Liver (tissue), 9 donors: ENCODE results near the gene TMEM190. TPM values are rescaled to one million over a fixed set of nuclear protein-coding genes. Genes with fewer than 3 reads are reported as not detected.

ENCODE experiments used
- DNase-seq: peaks from one replicate; pipeline ENCODE4 v3.0.0-alpha.2; 2017; ENCODE audit warnings: low spot score
- H3K27ac ChIP-seq, 2 donors: one replicate each; pipeline ENCODE4 v1.7.0; 2013; ENCODE audit warnings: inconsistent platforms in 2 of 2, low read length in 2 of 2, control low read depth in 1 of 2, low read depth in 1 of 2, mild to moderate bottlenecking in 1 of 2
- H3K27me3 ChIP-seq, 4 donors: one replicate each; pipeline versions ENCODE4 v1.6.1 to v1.7.0; 2013; ENCODE audit warnings: low read length in 3 of 4, inconsistent platforms in 1 of 4, mild to moderate bottlenecking in 1 of 4, moderate library complexity in 1 of 4; ENCODE audit not compliant: control insufficient read depth in 4 of 4, insufficient read depth in 4 of 4
- H3K36me3 ChIP-seq, 4 donors: one replicate each; pipeline versions ENCODE4 v1.6.1 to v1.7.0; 2013; ENCODE audit warnings: low read length in 3 of 4, mild to moderate bottlenecking in 3 of 4, low read depth in 1 of 4, moderate library complexity in 1 of 4; ENCODE audit not compliant: control insufficient read depth in 4 of 4, insufficient read depth in 3 of 4
- H3K4me1 ChIP-seq, 4 donors: one replicate each; pipeline versions ENCODE4 v1.6.1 to v1.7.0; 2013; ENCODE audit warnings: low read length in 3 of 4, mild to moderate bottlenecking in 3 of 4, moderate library complexity in 1 of 4; ENCODE audit not compliant: control insufficient read depth in 4 of 4, insufficient read depth in 4 of 4
- H3K4me3 ChIP-seq, 3 donors: one replicate each; pipeline versions ENCODE4 v1.6.1 to v1.7.0; 2013; ENCODE audit warnings: low read length in 3 of 3, control low read depth in 1 of 3, low read depth in 1 of 3, mild to moderate bottlenecking in 1 of 3
- H3K9ac ChIP-seq, 2 donors: one replicate each; pipeline ENCODE4 v1.7.0; 2013; ENCODE audit warnings: low read length in 2 of 2, mild to moderate bottlenecking in 2 of 2, moderate library complexity in 2 of 2, control low read depth in 1 of 2, low read depth in 1 of 2
- H3K9me3 ChIP-seq, 4 donors: one replicate each; pipeline versions ENCODE4 v1.6.1 to v1.7.0; 2013; ENCODE audit warnings: low read length in 3 of 4; ENCODE audit not compliant: control insufficient read depth in 4 of 4
- CTCF ChIP-seq: fragments of 150-350 bp; IDR thresholded peaks from 2 replicates; pipeline ENCODE4 v1.5.1; 2017; ENCODE audit warnings: improper control_type of control experiment, low read depth, low read length; ENCODE audit not compliant: missing input control
- FOXA1 ChIP-seq: IDR thresholded peaks from 2 replicates; pipeline ENCODE4 v1.6.1; 2016; ENCODE audit warnings: antibody characterized with exemption
- FOXA2 ChIP-seq: IDR thresholded peaks from 2 replicates; pipeline ENCODE4 v1.6.1; 2016; ENCODE audit warnings: antibody characterized with exemption
- GABPA ChIP-seq, 2 donors: IDR thresholded peaks in 1 of 2; conservative IDR thresholded peaks in 1 of 2; 2 replicates each; pipeline ENCODE4 v1.6.1; 2016; ENCODE audit warnings: antibody characterized with exemption in 2 of 2, mild to moderate bottlenecking in 1 of 2, moderate library complexity in 1 of 2
- HNF4G ChIP-seq: IDR thresholded peaks from 2 replicates; pipeline ENCODE4 v1.6.1; 2016; ENCODE audit warnings: antibody characterized with exemption
- JUND ChIP-seq, 2 donors: IDR thresholded peaks; 2 replicates each; pipeline ENCODE4 v1.6.1; 2016; ENCODE audit warnings: antibody characterized with exemption in 2 of 2
- MAX ChIP-seq: IDR thresholded peaks from 2 replicates; pipeline ENCODE4 v1.6.1; 2016; ENCODE audit warnings: antibody characterized with exemption
- NR2F2 ChIP-seq: IDR thresholded peaks from 2 replicates; pipeline ENCODE4 v1.6.1; 2016; ENCODE audit warnings: antibody characterized with exemption
- RAD21 ChIP-seq, 2 donors: IDR thresholded peaks; 2 replicates each; pipeline ENCODE4 v1.6.1; 2016; ENCODE audit warnings: antibody characterized with exemption in 2 of 2, mild to moderate bottlenecking in 2 of 2
- REST ChIP-seq: IDR thresholded peaks from 2 replicates; pipeline ENCODE4 v1.6.1; 2016; ENCODE audit warnings: antibody characterized with exemption, mild to moderate bottlenecking
- SP1 ChIP-seq: IDR thresholded peaks from 2 replicates; pipeline ENCODE4 v1.6.1; 2018; ENCODE audit warnings: antibody characterized with exemption, mild to moderate bottlenecking
- YY1 ChIP-seq: IDR thresholded peaks from 2 replicates; pipeline ENCODE4 v1.6.1; 2016; ENCODE audit warnings: antibody characterized with exemption, mild to moderate bottlenecking
- WGBS: extraction: QIAGEN DNeasy Blood & Tissue Kit; methylation state at CpG from one replicate; pipeline ENCODE4 v1.1.7; 2013; 5-methylcytosine and 5-hydroxymethylcytosine counted together
- polyA plus RNA-seq, 2 donors: library from polyadenylated mRNA; stranded (reverse) in 1 of 2; unstranded in 1 of 2; fragments of 200-250 nt in 1 of 2; fragments of >200 nt in 1 of 2; fragmentation: Nextera tagmentation in 1 of 2; extraction: Ambion mirVana in 1 of 2; gene quantifications; one replicate each; pipeline versions ENCODE4 v1.2.1 to v1.2.3, GENCODE V29; 2013 to 2015
- total RNA-seq, 2 donors: library from RNA; depleted of rRNA; stranded (reverse); fragments of >200 nt; gene quantifications; one replicate each; pipeline ENCODE4 v1.2.3, GENCODE V29; 2014
- donor health status: healthy.
- donor health status: healthy.
- donor health status: healthy.
- donor health status: healthy.
- donor health status: healthy.

The TMEM190 gene
- total and polyA plus RNA-seq, 4 donors = not detected

GRCh38 chr19:55339105-55339888 lies 37.3 kb upstream of the TMEM190 start, which contains the start of gene KMT5C (continued):
- TF ChIP-seq REST (peak; percentile 18), NR2F2 (peak; percentile 39), GABPA (IDR thresholded peaks at IDR 0.05 in 1 of 2, conservative IDR thresholded peaks at IDR 0.05 in 1 of 2) (peak in 1 of 2 donors; percentile 65), FOXA2 (peak; percentile 34), SP1 (peak; percentile 100)

- Histone ChIP-seq H3K4me1 (peaks cover 8 to 18% (median 11%) of the 10 kb centered on the region in 4 donors), H3K27ac (peak overlapping the region; percentile 4 to 23), H3K4me3 (peak overlapping the region; percentile 45 to 75 (median 74)), H3K9ac (peak overlapping the region; percentile 82 to 95), H3K36me3 (peaks cover 0 to 8% (median 1%) of the 10 kb centered on the region in 4 donors), H3K9me3 (no peaks in the 10 kb centered on the region), H3K27me3 (no peaks in the 10 kb centered on the region)
- WGBS = 7% methylated on average over 44 of the region's 44 CpGs
- peak; percentile 59 for DNase-seq
- no peak for TF ChIP-seq RAD21 (IDR thresholded peaks at IDR 0.05)
- TF ChIP-seq MAX = no peak
- peak; percentile 39 for TF ChIP-seq NR2F2
These were observed 36.5 kb upstream of the TMEM190 start for GRCh38 chr19:55339889-55340783.

- Histone ChIP-seq H3K9me3 (no peaks in the 10 kb centered on the region), H3K4me3 (peak overlapping the region in 2 of 3 donors; percentile 74 to 75), H3K9ac (peak overlapping the region in 1 of 2 donors; percentile 95), H3K4me1 (peaks cover 8 to 18% (median 11%) of the 10 kb centered on the region in 4 donors), H3K27ac (no peak overlapping the region), H3K27me3 (no peaks in the 10 kb centered on the region), H3K36me3 (peaks cover 0 to 8% (median 1%) of the 10 kb centered on the region in 4 donors)
- 15% methylated on average over 24 of the region's 24 CpGs for WGBS
- no peak for DNase-seq
- TF ChIP-seq SP1 (no peak), GABPA (IDR thresholded peaks at IDR 0.05 in 1 of 2, conservative IDR thresholded peaks at IDR 0.05 in 1 of 2) (no peak), JUND (IDR thresholded peaks at IDR 0.05) (no peak), CTCF (no peak), YY1 (no peak), HNF4G (no peak), FOXA1 (no peak)
These were observed 35.9 kb upstream of the TMEM190 start for GRCh38 chr19:55340784-55341147.
